GM12873 (cell line): ENCODE data around the gene EXOC3L1.

Source experiments
- TF ChIP-seq, protein P1 (sequence below): IDR thresholded peaks from 2 replicates; pipeline ENCODE4 v1.5.1; 2012; ENCODE audit warnings: low read depth, mild to moderate bottlenecking, moderate library complexity, low read length, control low read depth; ENCODE audit not compliant: insufficient read depth; ENCODE audit errors: missing control alignments

EXOC3L1 gene

DNA sequence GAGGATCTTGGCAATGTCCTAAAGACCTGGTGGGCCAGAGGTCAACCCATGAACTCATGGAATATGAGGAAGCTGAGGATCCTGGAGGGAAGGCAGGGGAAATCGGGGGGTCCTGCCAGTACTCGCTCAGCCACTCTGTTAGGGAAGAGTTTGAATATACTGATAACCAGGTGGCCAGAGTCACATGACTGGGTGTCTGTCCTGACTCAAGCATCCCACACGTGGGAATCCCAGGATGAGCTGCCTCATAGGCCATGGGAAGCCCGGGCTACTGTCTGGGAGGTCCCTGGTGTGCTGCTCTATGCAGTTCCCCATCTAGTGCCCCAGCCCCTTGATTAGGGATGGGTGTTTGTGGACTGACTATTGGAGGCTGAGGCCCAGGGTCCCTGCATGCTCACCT is 1.6 kb downstream of the EXOC3L1 start:
- TF ChIP-seq, protein P1, sequence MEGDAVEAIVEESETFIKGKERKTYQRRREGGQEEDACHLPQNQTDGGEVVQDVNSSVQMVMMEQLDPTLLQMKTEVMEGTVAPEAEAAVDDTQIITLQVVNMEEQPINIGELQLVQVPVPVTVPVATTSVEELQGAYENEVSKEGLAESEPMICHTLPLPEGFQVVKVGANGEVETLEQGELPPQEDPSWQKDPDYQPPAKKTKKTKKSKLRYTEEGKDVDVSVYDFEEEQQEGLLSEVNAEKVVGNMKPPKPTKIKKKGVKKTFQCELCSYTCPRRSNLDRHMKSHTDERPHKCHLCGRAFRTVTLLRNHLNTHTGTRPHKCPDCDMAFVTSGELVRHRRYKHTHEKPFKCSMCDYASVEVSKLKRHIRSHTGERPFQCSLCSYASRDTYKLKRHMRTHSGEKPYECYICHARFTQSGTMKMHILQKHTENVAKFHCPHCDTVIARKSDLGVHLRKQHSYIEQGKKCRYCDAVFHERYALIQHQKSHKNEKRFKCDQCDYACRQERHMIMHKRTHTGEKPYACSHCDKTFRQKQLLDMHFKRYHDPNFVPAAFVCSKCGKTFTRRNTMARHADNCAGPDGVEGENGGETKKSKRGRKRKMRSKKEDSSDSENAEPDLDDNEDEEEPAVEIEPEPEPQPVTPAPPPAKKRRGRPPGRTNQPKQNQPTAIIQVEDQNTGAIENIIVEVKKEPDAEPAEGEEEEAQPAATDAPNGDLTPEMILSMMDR = no peak

DNA sequence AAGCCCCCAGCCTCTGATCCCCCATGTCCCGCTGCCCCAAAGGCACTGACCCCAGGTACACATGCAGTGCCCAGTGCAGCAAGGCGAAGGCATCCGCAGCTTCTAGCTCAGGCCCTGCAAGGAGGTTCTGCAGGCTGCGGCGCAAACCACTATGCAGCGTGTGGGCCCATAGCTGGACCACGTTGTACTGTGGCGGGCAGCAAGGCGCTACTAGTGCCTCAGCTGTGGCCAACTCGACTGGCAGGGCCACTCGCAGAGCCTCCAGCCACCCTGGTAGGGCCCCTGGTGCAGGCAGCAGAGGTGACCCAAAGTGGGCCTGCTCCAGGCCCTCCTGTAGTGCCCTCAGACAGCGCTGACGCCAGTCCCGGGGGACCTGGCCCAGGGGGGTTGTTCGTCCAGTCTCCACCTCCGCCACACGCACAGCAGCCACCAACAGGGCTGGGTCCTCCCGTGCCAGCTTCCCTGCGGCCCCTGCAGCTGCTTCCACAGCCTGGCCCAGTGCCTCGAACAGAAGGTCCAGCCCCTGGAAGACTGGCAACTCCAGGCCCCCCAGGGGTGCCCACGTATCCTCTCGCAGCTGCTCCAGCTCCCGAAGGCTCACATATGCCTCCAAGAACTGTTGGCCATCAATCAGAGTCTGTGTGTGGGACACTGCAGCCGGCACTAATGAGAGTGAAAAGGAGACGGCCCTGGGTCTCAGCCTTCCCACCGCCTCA is 2.6 kb downstream of the EXOC3L1 start:
- TF ChIP-seq, protein P1 = no peak

DNA sequence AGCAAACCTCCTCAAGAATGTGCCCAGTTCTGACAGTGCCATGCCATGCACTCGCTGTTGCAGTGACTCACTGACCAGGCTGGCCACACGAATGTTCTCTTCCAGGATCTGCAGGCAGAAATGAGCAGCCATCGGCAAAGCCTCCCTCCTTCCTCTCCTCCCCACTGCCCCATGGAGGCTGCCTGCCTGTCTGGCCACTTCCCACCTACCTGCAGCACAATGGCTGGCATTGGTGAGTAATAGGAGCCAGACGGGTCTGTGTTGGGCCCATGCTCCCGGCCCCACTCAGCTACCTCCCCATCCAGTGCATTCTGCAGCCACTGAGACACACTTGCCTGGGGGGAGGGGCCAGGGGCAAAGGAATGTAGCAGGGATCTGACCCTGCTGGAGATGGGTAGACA is 3.4 kb downstream of the EXOC3L1 start:
- TF ChIP-seq, protein P1 = no peak

DNA sequence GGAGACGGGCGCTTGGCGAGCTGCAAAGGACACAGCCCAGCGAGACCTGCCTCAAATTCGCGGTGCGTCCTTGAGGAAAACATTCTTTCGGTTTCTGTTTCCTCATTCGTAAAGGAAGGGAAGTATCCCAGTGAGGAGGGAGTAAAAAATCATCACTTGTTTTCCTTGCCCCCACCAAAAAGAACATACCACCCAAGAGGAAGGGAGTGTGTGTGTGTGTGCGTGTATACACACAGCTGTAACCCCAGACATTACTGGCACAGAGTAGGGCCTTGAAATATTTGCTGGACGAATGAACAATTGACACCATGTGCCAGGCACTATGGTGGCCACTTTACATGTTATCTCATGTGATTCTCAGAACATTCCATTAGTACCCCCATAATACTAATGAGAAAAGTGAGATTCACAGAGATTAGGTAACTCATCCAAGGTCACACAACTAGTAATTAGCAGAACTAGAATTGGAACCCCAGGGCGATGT is 4.2 kb downstream of the EXOC3L1 start:
- TF ChIP-seq, protein P1 = no peak

DNA sequence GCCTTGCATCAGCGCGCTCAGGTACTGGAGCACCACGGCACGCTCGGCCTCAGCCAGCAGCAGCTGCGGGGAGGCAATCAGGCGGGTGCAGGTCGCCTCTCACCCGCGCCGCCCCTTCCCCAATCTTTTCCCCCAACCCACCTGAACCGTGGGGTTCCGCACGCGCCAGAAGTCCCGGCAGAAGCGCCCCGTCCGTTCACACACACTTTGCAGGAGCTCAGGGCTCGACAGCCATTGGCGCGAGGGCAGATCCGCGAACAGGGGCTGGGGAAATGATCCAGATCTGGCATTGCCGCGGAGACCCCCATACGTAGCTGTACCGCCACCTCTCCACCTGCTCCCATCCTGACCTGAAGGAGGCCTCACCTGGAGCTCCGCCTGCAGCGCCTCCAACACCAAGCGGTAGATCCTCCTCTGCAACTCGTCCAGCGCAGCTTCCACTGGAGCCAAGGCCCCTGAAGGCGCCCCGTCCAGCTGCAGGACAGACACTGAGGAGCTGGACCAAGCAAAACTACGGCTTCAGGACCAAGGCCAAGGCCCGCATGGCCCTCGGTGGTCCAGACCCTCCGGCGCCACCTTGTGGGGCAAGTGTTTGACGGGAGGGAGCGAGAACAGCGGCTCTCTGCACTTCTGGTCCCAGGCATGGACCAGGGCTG is 4.8 kb downstream of the EXOC3L1 start:
- TF ChIP-seq, protein P1 = peak; percentile 90

DNA sequence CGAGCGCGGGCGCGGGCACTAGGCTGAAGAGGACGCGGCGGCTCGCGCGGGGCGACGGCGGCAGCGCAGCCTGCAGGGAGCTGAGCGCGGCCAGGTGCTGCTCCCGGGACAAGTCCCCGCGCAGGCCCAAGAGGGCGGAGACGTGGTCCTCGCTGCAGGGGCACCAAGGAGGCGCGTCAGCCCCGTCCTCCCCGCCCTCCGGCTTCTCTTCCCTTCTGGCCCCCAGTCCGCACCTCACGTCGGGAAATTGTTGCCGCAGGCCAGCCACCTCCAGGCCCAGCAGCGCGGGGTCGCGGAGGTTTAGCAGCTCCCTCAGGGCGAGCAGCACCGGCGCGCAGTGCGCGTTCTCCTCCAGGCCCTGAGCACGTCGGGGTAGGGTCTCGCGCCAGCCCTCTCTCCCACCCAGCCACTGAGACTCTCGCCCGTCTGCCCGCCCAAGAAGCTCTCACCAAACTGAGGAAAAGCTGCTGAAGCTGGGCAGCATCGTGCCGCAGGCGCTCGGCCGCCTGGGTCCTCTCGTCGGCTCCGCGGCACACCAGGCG is 5.4 kb downstream of the EXOC3L1 start:
- TF ChIP-seq, protein P1 = no peak
